ENCODE data around the gene TYK2.

Gene TYK2

DNA sequence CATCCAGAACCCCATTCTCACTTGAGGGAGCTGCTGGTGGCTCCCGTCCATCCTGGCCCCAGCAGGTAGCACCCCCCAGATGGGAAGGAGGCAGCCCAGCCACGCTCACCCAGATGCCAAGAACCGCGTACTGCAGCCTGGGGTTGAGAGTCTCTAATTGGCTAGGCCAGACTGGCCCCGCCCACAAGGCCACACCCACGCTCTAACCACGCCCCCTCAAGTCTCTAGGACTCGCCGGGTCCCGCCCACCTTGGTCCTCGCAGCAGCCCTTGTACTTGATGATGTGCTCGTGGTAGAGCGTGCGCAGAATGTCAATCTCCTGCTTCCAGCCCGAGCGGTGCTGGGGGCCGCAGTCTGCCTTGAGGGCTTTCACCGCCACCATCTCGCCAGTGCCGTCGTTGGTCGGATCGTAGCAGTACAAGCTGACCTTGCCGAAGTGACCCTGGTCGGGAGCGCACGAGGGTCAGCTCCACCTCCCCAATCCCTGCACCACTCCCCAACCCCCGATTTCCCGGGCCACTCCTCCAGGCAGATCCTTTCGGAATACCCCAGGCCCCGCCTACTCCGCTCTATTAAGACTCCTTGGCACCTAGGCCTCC lies 26.5 kb downstream of the TYK2 start:
- Histone ChIP-seq H3K9me3 (no peaks in the 10 kb centered on the region), H3K4me3 (no peak overlapping the region), H3K36me3 (peaks cover 45 to 94% (median 63%) of the 10 kb centered on the region in 3 donors), H3K27ac (no peak overlapping the region), H3K4me1 (peaks cover 0 to 7% (median 3%) of the 10 kb centered on the region in 4 donors), H3K27me3 (no peaks in the 10 kb centered on the region)
- intact Hi-C loops (cut with DNase I; ENCODE audit: low total_unique reads) = no loop called here
- TF ChIP-seq, protein P1, sequence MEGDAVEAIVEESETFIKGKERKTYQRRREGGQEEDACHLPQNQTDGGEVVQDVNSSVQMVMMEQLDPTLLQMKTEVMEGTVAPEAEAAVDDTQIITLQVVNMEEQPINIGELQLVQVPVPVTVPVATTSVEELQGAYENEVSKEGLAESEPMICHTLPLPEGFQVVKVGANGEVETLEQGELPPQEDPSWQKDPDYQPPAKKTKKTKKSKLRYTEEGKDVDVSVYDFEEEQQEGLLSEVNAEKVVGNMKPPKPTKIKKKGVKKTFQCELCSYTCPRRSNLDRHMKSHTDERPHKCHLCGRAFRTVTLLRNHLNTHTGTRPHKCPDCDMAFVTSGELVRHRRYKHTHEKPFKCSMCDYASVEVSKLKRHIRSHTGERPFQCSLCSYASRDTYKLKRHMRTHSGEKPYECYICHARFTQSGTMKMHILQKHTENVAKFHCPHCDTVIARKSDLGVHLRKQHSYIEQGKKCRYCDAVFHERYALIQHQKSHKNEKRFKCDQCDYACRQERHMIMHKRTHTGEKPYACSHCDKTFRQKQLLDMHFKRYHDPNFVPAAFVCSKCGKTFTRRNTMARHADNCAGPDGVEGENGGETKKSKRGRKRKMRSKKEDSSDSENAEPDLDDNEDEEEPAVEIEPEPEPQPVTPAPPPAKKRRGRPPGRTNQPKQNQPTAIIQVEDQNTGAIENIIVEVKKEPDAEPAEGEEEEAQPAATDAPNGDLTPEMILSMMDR (IDR thresholded peaks at IDR 0.05) = no peak
- no peak for DNase-seq

DNA sequence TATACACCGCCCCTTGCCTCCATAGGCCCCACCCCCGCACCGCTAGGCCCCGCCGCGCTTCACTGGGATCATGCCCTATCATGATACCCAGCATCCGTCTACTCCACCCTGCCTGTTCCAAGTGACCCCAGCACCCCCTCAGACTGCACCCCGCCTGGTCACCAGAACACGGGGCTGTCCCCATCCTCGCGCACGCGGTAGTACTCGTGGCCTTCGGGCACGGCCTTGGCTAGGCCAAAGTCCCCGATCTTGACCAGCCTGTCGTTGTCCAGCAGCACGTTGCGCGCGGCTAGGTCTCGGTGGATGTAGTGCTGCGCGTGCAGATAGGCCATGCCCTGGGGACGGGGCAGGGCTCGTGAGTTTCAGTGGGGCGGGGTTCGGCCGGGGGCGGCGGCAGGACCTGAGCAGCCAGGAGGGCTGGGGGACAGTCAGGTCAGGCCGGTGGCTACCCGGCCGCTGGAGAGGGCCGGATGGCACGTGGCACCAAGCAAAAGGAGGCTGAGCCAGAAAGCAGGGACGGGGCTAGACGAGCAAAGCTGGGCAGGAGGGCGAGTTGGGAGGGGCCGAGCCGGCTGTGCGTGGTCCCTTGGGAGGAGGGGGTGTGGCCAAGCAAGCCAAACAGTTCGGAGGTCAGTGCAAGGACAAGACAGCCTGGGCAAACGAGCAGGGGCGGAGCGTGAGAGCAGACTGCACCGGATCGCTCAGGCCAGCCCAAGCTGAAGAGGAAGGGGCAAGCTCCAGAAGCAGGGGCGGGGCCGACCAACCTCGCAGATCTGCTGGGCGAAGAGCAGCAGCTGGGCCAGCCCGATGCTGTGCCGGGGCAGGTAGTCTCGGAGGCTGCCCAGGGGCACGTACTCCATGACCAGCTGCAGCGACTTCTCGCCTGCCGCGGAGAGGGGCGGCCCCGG lies 27.4 kb downstream of the TYK2 start:
- Histone ChIP-seq H3K27me3 (no peaks in the 10 kb centered on the region), H3K4me3 (no peak overlapping the region), H3K9me3 (no peaks in the 10 kb centered on the region), H3K4me1 (peaks cover 0 to 7% (median 3%) of the 10 kb centered on the region in 4 donors), H3K36me3 (peaks cover 39 to 87% (median 58%) of the 10 kb centered on the region in 3 donors), H3K27ac (no peak overlapping the region)
- TF ChIP-seq, protein P1 (IDR thresholded peaks at IDR 0.05) = no peak
- intact Hi-C loops (cut with DNase I; ENCODE audit: low total_unique reads) = no loop called here
- DNase-seq = peak in 1 of 2 donors; percentile 68

DNA sequence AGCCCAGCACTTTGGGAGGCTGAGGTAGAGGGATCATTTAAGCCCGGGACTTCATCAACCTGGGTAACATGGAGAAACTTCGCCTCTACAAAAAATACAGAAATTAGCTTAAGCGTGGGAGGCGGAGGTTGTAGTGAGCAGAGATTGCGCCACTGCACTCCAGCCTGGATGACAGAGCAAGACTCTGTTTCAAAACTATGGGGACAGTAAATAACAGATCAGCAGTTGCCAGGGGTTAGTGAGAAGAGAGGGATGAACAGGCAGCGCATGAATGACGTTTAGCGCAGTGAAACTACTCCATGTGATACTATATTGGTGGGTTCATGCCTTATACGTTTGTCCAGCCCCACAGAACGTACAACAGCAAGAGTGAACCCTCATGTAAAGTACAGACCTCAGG lies 33.9 kb downstream of the TYK2 start:
- Histone ChIP-seq H3K36me3 (peaks cover 7 to 22% (median 9%) of the 10 kb centered on the region in 3 donors), H3K4me3 (no peak overlapping the region), H3K4me1 (peaks cover 0 to 4% (median 0%) of the 10 kb centered on the region in 4 donors), H3K27me3 (no peaks in the 10 kb centered on the region), H3K27ac (no peak overlapping the region), H3K9me3 (no peaks in the 10 kb centered on the region)
- intact Hi-C loops (cut with DNase I; ENCODE audit: low total_unique reads) = no loop called here
- no peak for DNase-seq
- TF ChIP-seq, protein P1 (IDR thresholded peaks at IDR 0.05) = no peak

DNA sequence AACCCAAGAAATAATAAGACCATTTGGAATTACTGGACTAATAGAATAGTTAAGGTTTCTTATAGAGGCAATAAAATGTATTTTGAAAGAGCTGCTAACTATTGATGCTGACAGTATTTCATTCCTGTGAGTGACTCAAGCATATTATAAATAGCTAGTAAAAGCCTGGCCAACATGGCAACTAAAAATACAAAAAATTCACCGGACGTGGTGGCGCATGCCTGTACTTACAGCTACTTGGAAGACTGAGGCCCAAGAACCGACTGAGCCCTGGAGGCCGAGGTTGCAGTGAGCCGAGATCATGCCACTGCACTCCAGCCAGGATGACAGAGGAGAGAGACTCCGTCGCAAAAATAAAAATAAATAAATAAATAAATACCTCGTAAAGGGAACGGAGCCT lies 35.6 kb downstream of the TYK2 start:
- DNase-seq = peak in 1 of 2 donors; percentile 72
- H3K9me3 ChIP-seq = no peaks in the 10 kb centered on the region
- no peaks in the 10 kb centered on the region for H3K27me3 ChIP-seq
- peaks cover 0 to 4% (median 0%) of the 10 kb centered on the region in 4 donors for H3K4me1 ChIP-seq
- H3K36me3 ChIP-seq = peaks cover 0 to 5% (median under 1%) of the 10 kb centered on the region in 3 donors
- TF ChIP-seq, protein P1 (IDR thresholded peaks at IDR 0.05) = no peak
- no peak overlapping the region for H3K4me3 ChIP-seq
- intact Hi-C loops (cut with DNase I; ENCODE audit: low total_unique reads) = no loop called here
- H3K27ac ChIP-seq = peak overlapping the region; percentile 37 to 49

DNA sequence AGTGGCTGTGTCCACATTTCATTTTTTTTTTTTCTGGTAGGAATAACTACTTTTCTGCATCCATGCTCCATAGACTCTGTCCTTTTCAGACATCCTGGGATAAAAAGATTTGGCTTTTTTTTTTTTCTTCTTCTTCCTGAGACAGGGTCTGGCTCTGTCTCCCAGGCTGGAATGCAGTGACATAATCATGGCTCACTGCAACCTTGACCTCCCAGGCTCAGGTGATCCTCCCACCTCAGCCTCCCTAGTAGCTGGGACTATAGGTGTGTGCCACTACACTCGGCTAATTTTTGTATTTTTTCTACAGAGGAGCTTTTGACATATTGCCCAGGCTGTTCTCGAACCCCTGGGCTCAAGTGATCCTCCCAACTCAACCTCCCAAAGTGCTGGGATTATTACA lies 36.9 kb downstream of the TYK2 start:
- peaks cover 0 to 4% (median 0%) of the 10 kb centered on the region in 4 donors for H3K4me1 ChIP-seq
- no peaks in the 10 kb centered on the region for H3K36me3 ChIP-seq
- no peaks in the 10 kb centered on the region for H3K9me3 ChIP-seq
- TF ChIP-seq, protein P1 (IDR thresholded peaks at IDR 0.05) = no peak
- H3K27ac ChIP-seq = no peak overlapping the region
- DNase-seq = no peak
- no peaks in the 10 kb centered on the region for H3K27me3 ChIP-seq
- H3K4me3 ChIP-seq = no peak overlapping the region
- intact Hi-C loops (cut with DNase I; ENCODE audit: low total_unique reads) = no loop called here

Measured in tibial artery (tissue), 4 donors.